DLD1 (cell line): ENCODE measurements around the gene TARBP1.
"Not testable (repeated sequence)": the region's sequence is repeated elsewhere in the genome, so short reads cannot be mapped to it uniquely, and the experiment has no call there.

Experiments used
- in situ Hi-C: cut with HindIII; loops from 2 replicates; pipeline ENCODE4 v1.10.0; 2017; ENCODE audit warnings: low sequenced_read_pairs

Gene TARBP1

DNA sequence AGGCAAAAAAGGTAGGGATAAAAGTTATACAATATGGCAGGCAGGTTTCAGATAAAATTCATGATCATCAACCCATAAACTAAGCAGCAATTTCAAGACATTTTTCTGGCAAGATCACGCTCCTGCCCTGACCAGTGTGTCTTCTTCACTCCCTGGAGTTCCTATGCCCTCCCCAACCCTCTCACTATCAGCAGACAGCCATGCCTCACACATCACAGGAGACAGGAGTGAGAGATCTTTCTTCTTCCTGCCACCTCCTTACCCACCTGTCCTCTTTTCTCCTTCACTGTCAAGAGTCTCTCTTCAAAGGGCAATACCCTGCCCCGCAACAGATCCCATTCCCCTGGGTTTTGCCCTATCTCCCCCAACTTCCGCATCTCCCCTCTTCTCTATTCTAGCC is 77.3 kb downstream of the TARBP1 start:
- in situ Hi-C loops: no loop called here

DNA sequence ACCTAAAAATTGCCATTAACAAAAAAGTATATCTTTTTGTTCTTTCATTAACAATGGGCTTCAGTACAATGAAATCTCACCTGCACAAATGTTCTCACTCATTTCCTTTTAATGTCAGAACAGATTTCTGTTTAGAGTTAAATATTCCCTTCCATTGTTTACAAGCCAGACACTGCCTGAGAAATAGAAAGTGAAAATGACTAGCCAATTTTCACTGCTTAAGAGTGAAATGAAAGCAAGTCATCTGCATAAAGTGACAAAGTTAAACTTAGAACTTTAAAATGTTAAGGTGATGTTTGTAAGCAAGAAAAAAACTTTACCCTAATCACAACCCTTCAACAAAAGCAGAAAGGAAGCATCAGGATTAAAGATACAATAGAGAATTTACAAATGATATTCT is 78.2 kb downstream of the TARBP1 start:
- in situ Hi-C loops: no loop called here

DNA sequence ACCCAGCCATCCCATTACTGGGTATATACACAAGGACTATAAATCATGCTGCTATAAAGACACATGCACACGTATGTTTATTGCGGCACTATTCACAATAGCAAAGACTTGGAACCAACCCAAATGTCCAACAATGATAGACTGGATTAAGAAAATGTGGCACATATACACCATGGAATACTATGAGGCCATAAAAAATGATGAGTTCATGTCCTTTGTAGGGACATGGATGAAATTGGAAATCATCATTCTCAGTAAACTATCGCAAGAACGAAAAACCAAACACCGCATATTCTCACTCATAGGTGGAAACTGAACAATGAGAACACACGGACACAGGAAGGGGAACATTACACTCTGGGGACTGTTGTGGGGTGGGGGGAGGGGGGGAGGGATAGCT is 79.5 kb downstream of the TARBP1 start:
- in situ Hi-C loops: not testable (repeated sequence)

DNA sequence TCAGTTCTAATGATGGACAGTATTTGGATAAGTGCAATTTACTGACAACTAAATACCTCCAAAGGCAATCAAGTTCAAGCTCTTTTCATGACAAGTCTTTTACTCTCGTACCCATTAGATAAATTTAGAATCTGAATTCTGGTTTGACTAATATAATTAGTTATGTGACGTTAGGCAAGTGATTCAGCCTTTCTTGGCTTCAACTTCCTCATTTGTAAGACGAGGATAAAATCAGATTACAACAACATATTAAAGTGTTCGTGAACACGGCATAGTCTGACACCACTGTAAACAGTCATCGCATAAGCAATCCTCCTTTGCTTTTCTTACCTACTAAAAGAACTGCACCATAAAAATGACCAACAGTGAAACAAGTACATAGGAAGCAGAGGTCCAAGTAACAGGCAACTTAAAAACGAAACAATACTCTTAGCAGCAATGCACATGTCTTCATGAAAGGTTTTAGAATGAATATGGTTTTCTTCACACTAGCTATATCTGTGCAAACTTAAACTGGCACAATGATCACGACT is 80.1 kb downstream of the TARBP1 start:
- in situ Hi-C loops: no loop called here

- in situ Hi-C loops: no loop called here
These were observed 81.2 kb downstream of the TARBP1 start for GRCh38 chr1:234397732-234398131.

- in situ Hi-C loops: no loop called here
These were observed 82.1 kb downstream of the TARBP1 start for GRCh38 chr1:234396871-234397270.

- in situ Hi-C loops: no loop called here
These were observed 82.9 kb downstream of the TARBP1 start for GRCh38 chr1:234396092-234396491.

DNA sequence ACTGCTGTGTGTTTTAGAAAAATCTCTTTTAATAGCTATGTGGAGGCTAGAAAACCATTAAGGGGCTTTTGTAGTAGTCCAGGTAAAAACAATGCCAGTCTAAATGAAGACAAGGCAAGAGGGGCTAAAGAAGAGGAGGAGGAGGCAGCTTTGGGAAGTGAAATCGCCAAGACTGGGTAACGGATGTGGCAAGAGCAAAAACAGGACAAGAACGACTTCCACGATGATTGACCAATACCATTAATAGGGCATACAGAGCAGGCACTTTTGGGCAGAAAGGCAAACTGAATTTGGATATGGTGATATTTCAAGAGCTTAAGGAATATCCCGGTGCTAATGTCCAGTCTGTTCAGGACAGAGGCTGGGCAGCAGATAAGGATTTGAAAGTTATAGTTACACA is 83.7 kb downstream of the TARBP1 start:
- in situ Hi-C loops: no loop called here

DNA sequence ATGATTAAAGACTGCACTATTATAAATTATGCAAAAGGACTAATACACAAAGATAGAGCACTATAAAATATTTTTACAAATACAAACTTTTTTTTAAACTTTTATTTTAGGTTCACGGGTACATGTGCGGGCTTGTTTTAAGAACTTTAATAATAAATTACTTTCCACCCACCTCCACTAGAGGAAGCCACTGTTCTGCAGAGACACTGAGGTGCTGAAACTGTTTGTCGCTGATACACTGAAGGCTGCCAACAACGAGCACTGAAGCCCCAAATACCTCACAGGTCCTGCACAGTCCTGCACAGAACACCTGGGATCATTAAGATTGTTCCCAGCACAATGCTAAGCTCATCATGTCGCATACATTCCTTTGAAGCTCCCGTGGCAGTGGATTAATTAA is 85.8 kb downstream of the TARBP1 start:
- in situ Hi-C loops: no loop called here

DNA sequence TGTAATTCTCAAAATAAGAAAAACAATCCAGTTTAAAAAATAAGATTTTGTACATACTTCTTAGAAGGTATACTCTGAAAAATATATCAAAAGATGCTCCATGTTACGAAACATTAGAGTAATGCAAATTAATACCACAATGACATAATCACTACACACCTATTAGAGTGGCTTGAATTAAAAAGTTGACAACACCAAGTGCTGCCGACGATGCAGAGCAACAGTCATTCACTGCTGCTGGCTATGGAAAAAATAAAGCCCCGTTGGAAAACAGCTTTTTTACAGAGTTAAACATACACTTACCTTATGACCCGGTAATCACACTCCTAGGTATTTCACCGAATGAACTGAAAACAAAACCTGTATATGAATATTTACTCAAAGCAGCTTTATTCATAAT is 90.9 kb downstream of the TARBP1 start:
- in situ Hi-C loops: no loop called here

- in situ Hi-C loops: no loop called here
These were observed 92.9 kb downstream of the TARBP1 start for GRCh38 chr1:234386122-234386521.

- in situ Hi-C loops: no loop called here
These were observed 97.1 kb downstream of the TARBP1 start for GRCh38 chr1:234381699-234382555.

DNA sequence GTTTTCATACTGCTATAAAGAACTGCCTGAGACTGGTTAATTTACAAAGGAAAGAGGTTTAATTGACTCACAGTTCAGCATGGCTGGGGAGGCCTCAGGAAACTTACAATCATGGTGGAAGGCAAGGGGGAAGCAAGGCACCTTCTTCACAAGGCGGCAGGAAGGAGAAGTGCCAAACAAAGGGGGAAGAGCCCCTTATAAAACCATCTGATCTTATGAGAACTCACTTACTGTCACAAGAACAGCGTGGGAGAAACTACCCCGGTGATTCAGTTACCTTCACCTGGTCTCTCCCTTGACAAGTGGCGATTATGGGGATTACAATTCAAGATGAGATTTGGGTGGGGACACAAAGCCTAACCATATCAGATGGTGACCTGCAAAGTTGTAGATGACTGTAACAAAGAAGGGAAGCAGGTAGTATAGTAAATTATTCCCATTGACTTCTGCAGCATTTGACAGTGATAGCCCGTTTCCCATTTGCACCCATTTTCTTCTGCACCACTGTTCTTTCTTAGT is 99.3 kb downstream of the TARBP1 start:
- in situ Hi-C loops: not testable (repeated sequence)

DNA sequence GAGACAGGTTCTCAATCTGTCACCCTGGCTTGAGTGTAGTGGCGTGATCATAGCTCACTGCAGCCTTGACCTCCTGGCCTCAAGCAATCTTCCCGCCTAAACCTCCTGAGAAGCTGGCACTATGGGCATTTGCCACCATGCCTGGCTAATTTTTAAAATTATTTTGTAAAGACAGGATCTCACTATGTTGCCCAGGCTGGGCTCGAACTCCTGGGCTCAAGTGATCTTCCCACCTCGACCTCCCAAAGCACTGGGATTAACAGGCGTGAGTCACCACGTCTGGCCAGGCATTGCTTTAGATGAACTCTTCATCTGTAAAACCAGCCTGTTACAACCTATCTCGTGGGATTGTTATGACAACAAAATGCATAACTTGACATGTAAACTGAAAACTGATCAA is 103.3 kb downstream of the TARBP1 start:
- in situ Hi-C loops: no loop called here

DNA sequence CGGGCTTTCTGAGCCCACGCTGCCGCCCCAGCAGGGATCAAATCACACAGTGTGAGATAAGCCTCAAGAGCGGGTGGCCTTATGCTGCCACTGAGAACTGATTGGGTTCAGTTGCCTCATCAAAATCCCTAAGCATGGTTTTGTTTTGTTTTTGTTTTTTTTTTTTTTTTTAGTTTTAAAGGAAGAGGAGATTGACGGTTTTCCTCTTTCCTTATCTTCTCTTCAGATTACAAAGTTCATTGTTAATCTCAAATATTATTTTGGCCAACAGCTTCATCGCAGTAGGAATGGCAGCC is 105.1 kb downstream of the TARBP1 start:
- in situ Hi-C loops: no loop called here

- in situ Hi-C loops: no loop called here
These were observed 105.7 kb downstream of the TARBP1 start, which contains the start of gene COA6 for GRCh38 chr1:234373064-234373958. TSS of gene COA6 (plus strand) at chr1:234373456. CDS start at chr1:234373467, 11 bp downstream.

GRCh38 chr1:234372011-234372757 is 106.8 kb downstream of the TARBP1 start:
- in situ Hi-C loops: no loop called here

DNA sequence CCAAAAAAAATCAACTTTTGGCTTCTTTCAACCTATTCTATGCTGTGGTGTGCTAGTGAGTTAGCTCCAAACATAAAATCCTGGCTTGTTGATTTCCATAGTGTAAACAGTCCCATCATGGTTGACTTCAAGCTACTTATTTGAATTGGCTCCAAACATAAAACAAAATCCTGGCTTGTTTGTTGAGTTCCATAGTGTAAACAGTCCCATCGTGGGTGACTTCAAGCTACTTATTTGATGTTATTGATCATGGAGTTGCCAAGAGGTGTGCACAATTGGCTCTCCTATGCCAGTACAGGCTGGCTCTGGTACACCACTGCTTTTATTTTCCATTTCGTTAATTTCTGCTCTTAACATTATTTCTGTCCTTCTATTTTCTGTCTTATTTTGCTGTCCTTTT is 107.6 kb downstream of the TARBP1 start:
- in situ Hi-C loops: no loop called here

DNA sequence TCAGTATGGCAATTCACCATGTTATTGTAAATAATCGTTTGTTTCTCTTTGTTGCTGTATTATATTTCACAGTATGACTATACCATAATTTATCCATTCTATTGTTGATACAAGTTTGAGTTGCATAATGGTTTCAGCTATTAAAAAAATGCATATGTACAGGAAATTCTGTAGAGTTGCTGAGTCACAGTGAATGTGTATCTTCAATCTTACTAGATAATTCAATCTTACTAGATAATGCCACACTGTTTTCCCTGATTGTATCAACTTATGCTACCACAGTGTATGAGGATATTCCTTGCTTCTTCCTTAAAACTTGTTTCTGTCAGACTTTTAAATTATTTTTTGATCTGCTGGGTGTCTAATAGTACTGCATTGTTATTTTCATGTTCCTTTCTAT is 109.2 kb downstream of the TARBP1 start:
- in situ Hi-C loops: no loop called here

- in situ Hi-C loops: no loop called here
These were observed 109.9 kb downstream of the TARBP1 start for GRCh38 chr1:234369033-234369430.
